ENCODE measurements around the gene SPRYD7. TPM values are rescaled to one million over a fixed set of nuclear protein-coding genes. Genes with fewer than 3 reads are reported as not detected.

The SPRYD7 gene
- total and polyA plus RNA-seq, 2 donors (not counting 1 experiment from before 2014, with no cell fraction given): 5.9 to 6.6 TPM

DNA sequence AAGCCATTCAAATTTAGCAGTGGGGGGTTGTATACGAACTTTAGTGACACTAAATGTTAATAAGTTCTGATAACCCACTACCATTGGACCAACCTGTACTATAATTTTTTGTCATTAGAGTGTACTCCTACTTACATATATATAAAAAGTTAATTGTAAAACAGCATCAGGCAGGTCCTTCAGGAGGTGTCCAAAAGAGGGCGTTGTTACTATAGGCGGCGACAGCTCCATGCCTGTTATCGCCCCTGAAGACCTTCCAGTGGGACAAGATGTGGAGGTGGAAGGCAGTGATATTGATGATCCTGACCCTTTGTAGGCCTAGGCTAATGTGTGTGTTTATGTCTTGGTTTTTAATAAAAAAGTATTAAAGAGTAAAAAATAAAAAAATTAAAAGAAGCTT is 27.5 kb downstream of the SPRYD7 start:
- no peak for TF ChIP-seq EZH2 (IDR thresholded peaks at IDR 0.05; ENCODE audit: low read length, missing control alignments)
- TF ChIP-seq, protein P1, sequence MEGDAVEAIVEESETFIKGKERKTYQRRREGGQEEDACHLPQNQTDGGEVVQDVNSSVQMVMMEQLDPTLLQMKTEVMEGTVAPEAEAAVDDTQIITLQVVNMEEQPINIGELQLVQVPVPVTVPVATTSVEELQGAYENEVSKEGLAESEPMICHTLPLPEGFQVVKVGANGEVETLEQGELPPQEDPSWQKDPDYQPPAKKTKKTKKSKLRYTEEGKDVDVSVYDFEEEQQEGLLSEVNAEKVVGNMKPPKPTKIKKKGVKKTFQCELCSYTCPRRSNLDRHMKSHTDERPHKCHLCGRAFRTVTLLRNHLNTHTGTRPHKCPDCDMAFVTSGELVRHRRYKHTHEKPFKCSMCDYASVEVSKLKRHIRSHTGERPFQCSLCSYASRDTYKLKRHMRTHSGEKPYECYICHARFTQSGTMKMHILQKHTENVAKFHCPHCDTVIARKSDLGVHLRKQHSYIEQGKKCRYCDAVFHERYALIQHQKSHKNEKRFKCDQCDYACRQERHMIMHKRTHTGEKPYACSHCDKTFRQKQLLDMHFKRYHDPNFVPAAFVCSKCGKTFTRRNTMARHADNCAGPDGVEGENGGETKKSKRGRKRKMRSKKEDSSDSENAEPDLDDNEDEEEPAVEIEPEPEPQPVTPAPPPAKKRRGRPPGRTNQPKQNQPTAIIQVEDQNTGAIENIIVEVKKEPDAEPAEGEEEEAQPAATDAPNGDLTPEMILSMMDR (conservative IDR thresholded peaks at IDR 0.05 in 1 of 2, IDR thresholded peaks at IDR 0.05 in 1 of 2; ENCODE audit: low read depth in 1 of 2, low read length in 2 of 2): no peak
- no peak overlapping the region for H3K4me2 ChIP-seq (ENCODE audit: extremely low read depth, insufficient read depth, low read length)
- H4K20me1 ChIP-seq (ENCODE audit: control insufficient read depth, extremely low read depth, insufficient read depth, low read length): no peaks in the 10 kb centered on the region
- H3K9me3 ChIP-seq (ENCODE audit: control insufficient read depth, insufficient read depth, low read depth, low read length): no peaks in the 10 kb centered on the region
- H3K9ac ChIP-seq (ENCODE audit: insufficient read depth, low read length): no peak overlapping the region
- H3K27me3 ChIP-seq (ENCODE audit: control insufficient read depth, insufficient read depth, low read length): no peaks in the 10 kb centered on the region
- no peaks in the 10 kb centered on the region for H3K4me1 ChIP-seq (ENCODE audit: control insufficient read depth, extremely low read depth, insufficient read depth, low read length)
- H3K4me3 ChIP-seq (replicated peaks in 1 of 4; ENCODE audit: control extremely low read depth in 1 of 4, insufficient read depth in 1 of 4, low read depth in 3 of 4, low read length in 4 of 4): no peak overlapping the region
- H2AFZ ChIP-seq (ENCODE audit: low read length): no peak overlapping the region
- no peak for DNase-seq (ENCODE audit: low read depth in 2 of 2)
- no peaks in the 10 kb centered on the region for H3K36me3 ChIP-seq (ENCODE audit: control insufficient read depth, insufficient read depth, low read length)
- H3K79me2 ChIP-seq (ENCODE audit: control insufficient read depth, insufficient read depth, low read length): no peaks in the 10 kb centered on the region
- H3K27ac ChIP-seq (ENCODE audit: insufficient read depth, low read length): no peak overlapping the region

DNA sequence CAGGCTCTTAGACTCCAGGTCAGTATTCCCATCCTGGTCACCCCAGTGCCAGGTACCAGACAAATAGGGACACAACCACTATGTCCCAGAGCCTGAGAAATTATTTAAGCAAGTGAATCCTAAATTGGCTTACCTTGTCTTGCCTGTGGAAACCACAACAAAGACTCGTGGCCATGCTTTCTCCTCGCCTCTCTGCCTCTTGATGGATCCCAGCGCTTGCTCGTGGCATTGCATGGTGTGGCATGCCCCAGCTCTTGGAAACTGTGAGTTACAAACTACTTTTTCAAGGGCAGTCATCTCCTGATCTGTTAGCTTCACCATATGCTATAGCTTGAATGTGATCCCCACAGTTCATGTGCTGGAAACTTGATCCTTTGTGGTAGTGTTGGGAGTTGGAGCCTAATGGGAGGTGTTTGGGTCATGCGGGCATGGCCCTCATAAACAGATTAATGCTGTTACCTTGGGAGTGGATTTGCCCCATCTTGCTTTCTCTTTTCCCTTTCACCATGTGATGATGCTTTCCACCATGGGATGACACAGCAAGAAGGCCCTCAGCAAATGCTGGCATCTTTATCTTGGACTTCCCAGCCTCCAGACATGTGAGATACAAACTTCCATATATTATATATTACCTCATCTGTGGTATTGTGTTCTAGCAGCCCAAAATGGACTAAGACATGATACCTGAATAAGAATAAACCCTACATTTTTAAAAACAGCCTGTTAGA is 31.2 kb downstream of the SPRYD7 start:
- no peak overlapping the region for H3K27ac ChIP-seq (ENCODE audit: insufficient read depth, low read length)
- H3K36me3 ChIP-seq (ENCODE audit: control insufficient read depth, insufficient read depth, low read length): no peaks in the 10 kb centered on the region
- TF ChIP-seq EZH2 (IDR thresholded peaks at IDR 0.05; ENCODE audit: low read length, missing control alignments): no peak
- TF ChIP-seq, protein P1 (conservative IDR thresholded peaks at IDR 0.05 in 1 of 2, IDR thresholded peaks at IDR 0.05 in 1 of 2; ENCODE audit: low read depth in 1 of 2, low read length in 2 of 2): no peak
- no peaks in the 10 kb centered on the region for H3K27me3 ChIP-seq (ENCODE audit: control insufficient read depth, insufficient read depth, low read length)
- no peaks in the 10 kb centered on the region for H4K20me1 ChIP-seq (ENCODE audit: control insufficient read depth, extremely low read depth, insufficient read depth, low read length)
- no peak overlapping the region for H3K4me2 ChIP-seq (ENCODE audit: extremely low read depth, insufficient read depth, low read length)
- H2AFZ ChIP-seq (ENCODE audit: low read length): no peak overlapping the region
- H3K4me1 ChIP-seq (ENCODE audit: control insufficient read depth, extremely low read depth, insufficient read depth, low read length): no peaks in the 10 kb centered on the region
- no peaks in the 10 kb centered on the region for H3K9me3 ChIP-seq (ENCODE audit: control insufficient read depth, insufficient read depth, low read depth, low read length)
- no peak overlapping the region for H3K9ac ChIP-seq (ENCODE audit: insufficient read depth, low read length)
- no peak for DNase-seq (ENCODE audit: low read depth in 2 of 2)
- H3K79me2 ChIP-seq (ENCODE audit: control insufficient read depth, insufficient read depth, low read length): no peaks in the 10 kb centered on the region
- H3K4me3 ChIP-seq (replicated peaks in 1 of 4; ENCODE audit: control extremely low read depth in 1 of 4, insufficient read depth in 1 of 4, low read depth in 3 of 4, low read length in 4 of 4): no peak overlapping the region

DNA sequence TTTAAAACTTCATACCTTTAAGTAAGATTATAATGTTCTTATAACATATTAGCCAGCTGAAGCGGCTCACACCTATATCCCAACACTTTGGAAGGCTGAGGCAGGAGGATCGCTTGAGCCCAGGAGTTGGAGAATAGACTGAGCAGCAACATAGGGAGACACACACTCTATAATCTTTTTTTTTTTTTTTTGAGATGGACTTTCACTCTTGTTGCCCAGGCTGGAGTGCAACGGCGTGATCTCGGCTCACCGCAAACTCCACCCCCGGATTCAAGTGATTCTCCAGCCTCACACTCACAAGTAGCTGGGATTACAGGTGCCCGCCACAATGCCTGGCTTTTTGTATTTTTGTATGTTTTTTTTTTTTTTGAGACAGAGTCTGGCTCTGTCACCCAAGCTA is 37.3 kb downstream of the SPRYD7 start:
- no peaks in the 10 kb centered on the region for H3K79me2 ChIP-seq (ENCODE audit: control insufficient read depth, insufficient read depth, low read length)
- no peak overlapping the region for H3K9ac ChIP-seq (ENCODE audit: insufficient read depth, low read length)
- no peaks in the 10 kb centered on the region for H4K20me1 ChIP-seq (ENCODE audit: control insufficient read depth, extremely low read depth, insufficient read depth, low read length)
- no peak for TF ChIP-seq EZH2 (IDR thresholded peaks at IDR 0.05; ENCODE audit: low read length, missing control alignments)
- TF ChIP-seq, protein P1 (conservative IDR thresholded peaks at IDR 0.05 in 1 of 2, IDR thresholded peaks at IDR 0.05 in 1 of 2; ENCODE audit: low read depth in 1 of 2, low read length in 2 of 2): no peak
- H3K9me3 ChIP-seq (ENCODE audit: control insufficient read depth, insufficient read depth, low read depth, low read length): no peaks in the 10 kb centered on the region
- no peaks in the 10 kb centered on the region for H3K4me1 ChIP-seq (ENCODE audit: control insufficient read depth, extremely low read depth, insufficient read depth, low read length)
- H3K36me3 ChIP-seq (ENCODE audit: control insufficient read depth, insufficient read depth, low read length): no peaks in the 10 kb centered on the region
- H2AFZ ChIP-seq (ENCODE audit: low read length): no peak overlapping the region
- H3K27ac ChIP-seq (ENCODE audit: insufficient read depth, low read length): no peak overlapping the region
- no peak overlapping the region for H3K4me2 ChIP-seq (ENCODE audit: extremely low read depth, insufficient read depth, low read length)
- no peaks in the 10 kb centered on the region for H3K27me3 ChIP-seq (ENCODE audit: control insufficient read depth, insufficient read depth, low read length)
- no peak for DNase-seq (ENCODE audit: low read depth in 2 of 2)
- H3K4me3 ChIP-seq (replicated peaks in 1 of 4; ENCODE audit: control extremely low read depth in 1 of 4, insufficient read depth in 1 of 4, low read depth in 3 of 4, low read length in 4 of 4): no peak overlapping the region

Data from fibroblast of lung (primary cell).